Mammary epithelial cell (primary cell): Measurements from ENCODE around the gene SMAD6.

ENCODE experiments used
- EZH2 ChIP-seq: IDR thresholded peaks from 2 replicates; pipeline ENCODE4 v1.6.1; 2012; ENCODE audit warnings: low read length, inconsistent platforms, borderline replicate concordance
- TF ChIP-seq, protein P1 (sequence below), 2 donors: IDR thresholded peaks in 1 of 2; conservative IDR thresholded peaks in 1 of 2; 2 replicates each; pipeline ENCODE4 v1.5.1; 2011 to 2012; ENCODE audit warnings: inconsistent platforms in 2 of 2, low read length in 2 of 2, mild to moderate bottlenecking in 2 of 2, control low read depth in 1 of 2, low read depth in 1 of 2; ENCODE audit not compliant: insufficient read depth in 1 of 2; ENCODE audit errors: extremely low read depth in 1 of 2

DNA sequence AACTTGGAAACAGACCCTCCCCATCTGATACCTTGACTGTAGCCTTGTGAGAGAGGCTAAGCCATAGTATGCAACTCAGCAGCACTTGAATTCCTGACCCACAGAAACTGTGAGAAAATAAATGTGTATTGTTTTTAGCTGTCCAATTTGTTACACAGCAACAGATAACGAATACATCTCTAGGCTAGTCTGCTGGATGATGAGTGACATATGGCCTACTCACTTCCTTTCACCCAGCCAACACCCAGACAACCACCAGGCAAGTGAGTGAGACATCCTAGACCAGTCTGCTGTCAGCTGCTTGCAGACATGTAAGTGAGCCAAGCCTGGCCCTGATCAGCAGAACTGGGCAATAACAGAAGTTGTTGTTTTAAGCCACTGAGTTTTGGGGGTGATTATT, 19.2 kb upstream of the SMAD6 start:
- TF ChIP-seq, protein P1, sequence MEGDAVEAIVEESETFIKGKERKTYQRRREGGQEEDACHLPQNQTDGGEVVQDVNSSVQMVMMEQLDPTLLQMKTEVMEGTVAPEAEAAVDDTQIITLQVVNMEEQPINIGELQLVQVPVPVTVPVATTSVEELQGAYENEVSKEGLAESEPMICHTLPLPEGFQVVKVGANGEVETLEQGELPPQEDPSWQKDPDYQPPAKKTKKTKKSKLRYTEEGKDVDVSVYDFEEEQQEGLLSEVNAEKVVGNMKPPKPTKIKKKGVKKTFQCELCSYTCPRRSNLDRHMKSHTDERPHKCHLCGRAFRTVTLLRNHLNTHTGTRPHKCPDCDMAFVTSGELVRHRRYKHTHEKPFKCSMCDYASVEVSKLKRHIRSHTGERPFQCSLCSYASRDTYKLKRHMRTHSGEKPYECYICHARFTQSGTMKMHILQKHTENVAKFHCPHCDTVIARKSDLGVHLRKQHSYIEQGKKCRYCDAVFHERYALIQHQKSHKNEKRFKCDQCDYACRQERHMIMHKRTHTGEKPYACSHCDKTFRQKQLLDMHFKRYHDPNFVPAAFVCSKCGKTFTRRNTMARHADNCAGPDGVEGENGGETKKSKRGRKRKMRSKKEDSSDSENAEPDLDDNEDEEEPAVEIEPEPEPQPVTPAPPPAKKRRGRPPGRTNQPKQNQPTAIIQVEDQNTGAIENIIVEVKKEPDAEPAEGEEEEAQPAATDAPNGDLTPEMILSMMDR (conservative IDR thresholded peaks at IDR 0.05 in 1 of 2, IDR thresholded peaks at IDR 0.05 in 1 of 2; ENCODE audit: extremely low read depth in 1 of 2, insufficient read depth in 1 of 2, low read depth in 1 of 2, low read length in 2 of 2), result no peak
- no peak for TF ChIP-seq EZH2
